GM21619 (cell line): ENCODE measurements around the gene ABCG4.
"Not testable (repeated sequence)": the region's sequence is repeated elsewhere in the genome, so short reads cannot be mapped to it uniquely, and the experiment has no call there.

Source experiments
- ATAC-seq: cut with Tn5 transposase; IDR thresholded peaks from one replicate; pipeline ENCODE4 v1.9.1; 2021; ENCODE audit not compliant: unreplicated experiment

Gene ABCG4

DNA sequence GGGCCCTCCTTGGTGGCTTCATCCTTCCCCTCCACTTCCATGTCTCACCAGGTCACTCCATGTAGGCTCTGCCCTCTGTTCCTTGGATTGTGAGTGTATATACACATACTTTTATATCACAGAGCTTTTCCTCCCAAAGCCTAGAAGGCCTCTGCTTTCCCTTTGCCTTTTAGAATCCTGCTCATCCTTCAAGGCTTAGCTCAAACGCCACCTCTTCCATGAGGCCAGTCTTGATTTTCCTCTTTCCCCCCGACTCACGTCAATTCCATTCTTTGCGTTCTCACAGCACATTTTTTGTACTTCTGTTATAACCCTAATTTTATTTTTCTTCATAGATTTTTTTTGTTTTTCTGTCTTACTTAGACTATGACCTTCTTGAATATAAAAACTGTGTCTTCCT, 3.8 kb downstream of the ABCG4 start:
- no peak for ATAC-seq

DNA sequence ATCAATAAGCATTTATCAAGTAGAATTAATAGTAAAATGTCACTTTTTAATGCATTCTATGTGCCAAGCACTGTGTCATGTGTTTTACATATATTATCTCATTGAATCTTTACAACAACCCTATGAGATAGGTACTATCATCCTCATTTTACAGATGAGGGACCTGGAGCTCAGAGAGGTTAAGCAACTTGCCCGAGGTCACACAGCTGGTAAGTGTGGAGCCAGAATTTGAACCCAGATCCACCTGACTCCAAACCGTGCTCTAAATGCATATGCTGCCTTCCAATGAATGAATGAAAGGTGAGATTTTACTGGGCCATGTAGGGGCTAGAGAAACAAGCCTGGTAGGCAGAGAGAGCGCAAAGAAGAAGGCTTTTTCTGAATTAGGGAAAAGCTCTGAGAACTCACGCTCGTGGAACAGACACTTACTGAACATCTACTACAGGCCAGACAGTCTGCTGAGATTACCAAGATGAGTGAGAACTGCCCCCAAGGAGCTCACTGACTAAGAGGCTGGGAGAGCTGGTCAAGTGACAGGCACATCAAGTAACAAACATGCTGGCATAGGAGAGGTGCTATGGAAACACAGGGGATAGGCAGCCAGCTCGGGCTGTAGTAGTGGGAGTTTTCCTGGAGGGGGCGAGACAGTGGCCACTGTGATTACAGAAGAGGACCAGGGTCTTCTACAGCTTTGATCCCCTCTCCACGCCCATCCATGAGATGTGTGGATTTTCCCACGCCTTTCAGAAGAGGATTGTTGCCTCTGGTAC, 4.4 kb downstream of the ABCG4 start:
- no peak for ATAC-seq

DNA sequence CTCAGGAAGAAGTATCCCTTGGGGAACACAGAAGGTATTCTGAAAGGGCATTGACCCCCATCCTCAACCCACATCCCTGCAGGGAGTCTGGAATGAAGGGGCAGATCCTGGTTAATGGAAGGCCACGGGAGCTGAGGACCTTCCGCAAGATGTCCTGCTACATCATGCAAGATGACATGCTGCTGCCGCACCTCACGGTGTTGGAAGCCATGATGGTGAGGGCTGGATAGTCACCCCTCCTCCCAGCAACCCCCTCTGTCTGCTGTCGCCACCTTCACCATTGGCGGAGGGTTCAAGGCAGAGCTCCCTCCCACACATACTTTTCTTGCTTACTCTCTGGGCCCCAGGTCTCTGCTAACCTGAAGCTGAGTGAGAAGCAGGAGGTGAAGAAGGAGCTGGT, 5.3 kb downstream of the ABCG4 start:
- no peak for ATAC-seq

DNA sequence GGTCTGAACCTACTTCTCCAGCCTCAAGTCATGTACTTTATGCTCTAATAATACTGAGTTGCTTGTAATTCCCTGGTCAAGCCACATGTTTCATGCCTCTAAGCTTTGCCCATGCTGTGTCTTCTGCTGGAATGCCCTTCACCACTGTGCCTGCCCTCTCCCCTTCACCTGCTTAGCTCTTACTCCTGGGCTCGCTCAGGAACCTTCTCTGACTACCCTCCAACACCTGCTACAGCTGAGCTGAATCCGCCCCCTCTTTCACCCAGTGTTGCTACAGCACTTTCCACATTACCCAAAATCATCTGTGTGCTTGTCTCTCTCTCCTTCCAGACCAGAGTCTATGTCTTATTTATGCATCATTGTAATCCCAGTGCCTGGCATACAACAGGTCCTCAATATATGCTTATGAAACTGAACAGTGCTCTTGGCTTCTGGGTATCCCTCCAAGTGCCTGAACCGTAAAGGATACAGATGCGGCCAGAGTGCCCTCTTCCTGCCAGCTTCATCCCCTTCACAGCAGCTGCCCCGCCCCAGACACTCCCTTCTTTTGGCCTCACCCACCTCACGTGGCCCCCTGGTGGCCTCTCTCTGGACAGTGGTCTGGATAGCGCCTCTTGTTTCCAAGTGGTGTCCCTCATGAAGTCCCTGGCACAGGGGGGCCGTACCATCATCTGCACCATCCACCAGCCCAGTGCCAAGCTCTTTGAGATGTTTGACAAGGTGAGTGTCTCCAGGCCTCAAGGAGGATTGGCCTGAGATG, 7.1 kb downstream of the ABCG4 start:
- no peak for ATAC-seq

DNA sequence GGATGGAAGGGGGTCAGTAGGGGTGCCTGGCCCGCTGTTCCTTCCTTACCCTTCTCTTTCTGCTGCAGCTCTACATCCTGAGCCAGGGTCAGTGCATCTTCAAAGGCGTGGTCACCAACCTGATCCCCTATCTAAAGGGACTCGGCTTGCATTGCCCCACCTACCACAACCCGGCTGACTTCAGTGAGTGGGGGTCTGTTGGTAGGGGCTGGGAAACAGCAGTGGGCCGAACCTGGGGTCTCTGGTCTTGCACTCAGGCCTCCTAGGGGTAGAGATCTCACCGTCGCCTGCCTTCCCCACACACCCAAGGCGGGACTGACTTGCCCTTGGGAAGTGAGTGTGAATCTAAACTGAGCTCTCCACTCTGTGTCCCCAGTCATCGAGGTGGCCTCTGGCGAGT, 7.6 kb downstream of the ABCG4 start:
- no peak for ATAC-seq

DNA sequence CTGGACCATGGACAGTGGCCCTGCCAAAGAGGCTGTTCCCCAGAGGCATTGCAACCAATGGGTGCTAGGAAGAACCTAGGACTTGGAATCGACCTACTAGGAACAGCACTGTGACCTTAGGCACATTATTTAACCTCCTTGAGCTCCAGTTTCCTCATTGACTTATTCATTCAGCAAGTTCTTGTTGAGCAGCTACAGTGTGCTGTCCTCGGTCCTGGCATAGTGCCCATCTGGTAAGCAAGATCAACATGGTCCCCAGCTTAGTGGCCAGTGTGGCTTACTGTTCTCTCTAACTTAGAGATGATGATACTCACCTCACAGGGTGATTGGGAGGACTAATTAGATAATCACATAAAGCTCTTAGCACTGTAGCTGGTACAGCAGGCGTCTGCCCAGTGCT, 8.2 kb downstream of the ABCG4 start:
- no peak for ATAC-seq

DNA sequence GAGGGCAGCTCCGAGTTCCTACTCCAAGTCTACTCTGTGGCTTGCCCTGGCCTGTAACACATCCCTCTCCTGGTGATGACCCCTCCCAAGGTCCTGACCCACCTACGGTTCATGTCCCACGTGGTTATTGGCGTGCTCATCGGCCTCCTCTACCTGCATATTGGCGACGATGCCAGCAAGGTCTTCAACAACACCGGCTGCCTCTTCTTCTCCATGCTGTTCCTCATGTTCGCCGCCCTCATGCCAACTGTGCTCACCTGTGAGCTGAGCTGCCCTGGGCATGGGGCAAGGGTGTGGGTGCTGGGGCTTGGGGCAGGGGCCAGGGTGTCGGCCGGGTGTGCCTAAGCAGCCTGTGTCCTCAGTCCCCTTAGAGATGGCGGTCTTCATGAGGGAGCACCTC, 9.6 kb downstream of the ABCG4 start:
- no peak for ATAC-seq

DNA sequence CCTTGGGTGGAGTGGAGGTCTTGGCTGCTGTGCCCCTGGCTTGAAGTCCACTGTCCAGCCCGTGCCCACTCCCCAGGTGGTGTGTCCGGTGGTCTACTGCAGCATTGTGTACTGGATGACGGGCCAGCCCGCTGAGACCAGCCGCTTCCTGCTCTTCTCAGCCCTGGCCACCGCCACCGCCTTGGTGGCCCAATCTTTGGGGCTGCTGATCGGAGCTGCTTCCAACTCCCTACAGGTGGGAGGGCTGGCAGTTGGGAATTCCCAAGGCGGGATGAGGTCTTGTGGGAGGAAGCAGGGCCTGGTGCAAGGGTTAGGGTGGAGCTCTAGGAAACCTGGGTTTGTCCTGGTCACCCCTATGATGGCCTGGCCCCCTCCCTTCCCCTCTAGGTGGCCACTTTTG, 11.3 kb downstream of the ABCG4 start:
- ATAC-seq = no peak

DNA sequence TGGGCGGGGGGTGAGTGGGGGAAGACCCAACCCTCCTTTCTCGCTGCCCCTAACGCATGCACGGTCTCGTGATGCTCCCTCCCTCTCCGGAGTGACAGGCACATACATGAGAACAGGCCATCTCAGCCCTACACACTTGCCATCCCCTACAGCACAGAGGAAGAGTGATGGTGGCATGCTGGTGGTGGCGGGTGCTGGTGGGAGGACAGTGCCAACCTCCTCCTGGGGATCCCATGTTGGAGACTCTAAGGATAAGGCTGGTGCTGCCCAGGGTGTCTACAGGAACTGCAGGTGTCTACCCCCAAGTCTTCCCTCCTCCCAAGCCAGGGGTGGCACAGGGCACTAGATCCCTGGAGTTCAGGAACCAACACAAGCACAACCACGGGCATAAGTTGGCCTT, 13.0 kb downstream of the ABCG4 start:
- ATAC-seq = no peak

DNA sequence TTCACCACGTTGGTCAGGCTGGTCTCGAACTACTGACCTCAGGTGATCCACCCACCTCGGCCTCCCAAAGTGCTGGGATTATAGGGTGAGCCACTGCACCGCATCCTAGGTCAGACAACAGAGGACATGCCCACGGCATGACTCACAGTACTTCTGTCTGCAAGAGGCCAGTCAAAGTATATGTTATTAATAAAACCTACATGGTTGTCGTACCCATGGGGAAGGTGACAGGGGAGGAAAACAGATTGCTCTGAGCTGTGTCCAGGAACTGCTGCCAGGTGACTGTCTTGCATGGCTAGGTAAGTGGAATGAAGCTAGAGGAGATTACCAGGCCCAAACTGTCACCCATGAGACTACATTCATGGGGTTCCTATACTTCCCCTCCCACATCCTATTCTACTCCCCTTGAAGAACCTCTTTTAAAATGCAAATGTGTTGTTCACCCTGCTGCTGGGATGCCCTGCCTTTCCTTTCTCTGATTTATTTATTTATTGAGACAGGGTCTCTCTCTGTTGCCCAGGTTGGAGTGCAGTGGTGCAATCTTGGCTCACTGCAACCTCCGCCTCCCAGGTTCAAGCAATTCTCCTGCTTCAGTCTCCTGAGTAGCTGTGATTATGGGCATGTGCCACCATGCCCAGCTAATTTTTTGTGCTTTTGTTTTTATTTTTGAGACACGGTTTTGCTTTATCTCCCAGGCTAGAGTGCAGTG, 17.7 kb downstream of the ABCG4 start:
- no peak for ATAC-seq

DNA sequence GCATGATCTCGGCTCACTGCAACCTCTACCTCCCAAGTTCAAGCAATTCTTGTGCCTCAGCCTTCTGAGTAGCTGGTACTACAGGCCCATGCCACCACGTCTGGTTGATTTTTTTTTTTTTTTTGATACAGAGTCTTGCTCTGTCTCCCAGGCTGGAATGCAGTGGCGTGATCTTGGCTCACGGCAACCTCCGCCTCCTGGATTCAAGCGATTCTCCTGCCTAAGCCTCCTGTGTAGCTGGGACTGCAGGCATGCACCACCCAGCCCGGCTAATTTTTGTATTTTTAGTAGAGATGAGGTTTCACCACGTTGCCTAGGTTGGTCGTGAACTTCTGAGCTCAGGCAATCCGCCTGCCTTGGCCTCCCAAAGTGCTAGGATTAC, 18.2 kb downstream of the ABCG4 start:
- ATAC-seq = not testable (repeated sequence)

DNA sequence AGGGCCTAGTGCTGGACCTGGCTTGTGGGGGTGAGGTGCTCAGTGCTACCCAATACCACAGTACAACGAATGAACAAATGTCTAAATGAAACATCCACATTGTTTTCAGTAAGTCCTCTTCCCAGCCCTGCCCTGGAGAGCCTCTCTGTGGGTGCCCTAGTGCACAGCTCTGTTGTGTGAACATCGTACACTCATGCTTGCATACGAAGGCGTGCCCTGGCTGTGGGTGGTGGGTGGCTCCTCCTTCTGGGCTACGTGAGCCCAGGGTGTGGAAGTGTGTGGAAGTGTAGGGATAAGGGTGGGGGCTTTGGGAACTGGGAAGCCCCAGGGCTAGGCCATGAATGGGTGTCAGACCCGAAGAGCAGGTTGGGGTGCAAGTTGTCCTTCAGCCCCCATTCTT, 19.1 kb downstream of the ABCG4 start:
- ATAC-seq = no peak

DNA sequence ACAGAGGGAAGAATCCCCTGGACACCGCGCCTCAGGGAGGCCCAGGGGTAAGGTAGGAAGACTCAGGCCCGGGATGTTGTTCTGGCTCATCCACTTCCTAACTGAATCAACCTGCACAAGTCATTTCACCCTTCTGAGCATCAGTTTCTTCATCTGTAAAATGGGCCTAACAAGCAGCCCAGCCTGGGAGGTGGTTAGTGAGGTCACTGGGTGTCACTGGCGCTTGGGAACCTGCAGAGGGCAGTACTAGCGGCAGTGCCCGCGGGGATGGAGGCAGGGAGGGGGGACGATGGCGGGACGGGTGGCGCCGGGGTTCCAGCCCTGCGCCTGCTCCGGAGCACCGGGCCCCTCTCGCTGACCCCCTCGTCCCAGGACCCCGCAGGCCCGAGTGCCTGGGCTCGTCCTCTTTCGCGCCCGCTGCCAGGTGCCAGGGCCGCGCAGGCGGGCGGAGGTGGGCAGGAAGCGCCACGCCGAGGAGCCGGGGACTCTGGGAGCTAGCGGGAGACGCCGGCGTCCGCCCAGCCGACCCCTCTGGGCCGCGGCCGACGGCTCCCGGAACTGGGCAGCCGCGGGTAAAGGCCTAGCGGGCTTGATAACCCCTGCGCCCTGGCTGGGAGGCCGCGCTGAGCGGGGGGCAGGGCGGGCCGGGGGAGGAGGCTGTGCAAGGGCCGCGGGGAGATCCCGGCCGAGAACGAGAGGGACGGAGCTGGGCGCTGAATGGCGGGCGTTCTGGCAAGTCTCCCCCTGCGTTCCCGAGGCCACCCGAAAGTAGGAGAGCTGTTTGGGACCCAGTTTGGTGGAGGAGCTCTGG, 19.8 kb downstream of the ABCG4 start, which contains the start of gene NLRX1:
NLRX1 (plus strand) TSS at position 255 of the 811 bp plus-strand sequence. CDS start 2,679 bp downstream, outside the sequence.
- peak; percentile 82 for ATAC-seq

DNA sequence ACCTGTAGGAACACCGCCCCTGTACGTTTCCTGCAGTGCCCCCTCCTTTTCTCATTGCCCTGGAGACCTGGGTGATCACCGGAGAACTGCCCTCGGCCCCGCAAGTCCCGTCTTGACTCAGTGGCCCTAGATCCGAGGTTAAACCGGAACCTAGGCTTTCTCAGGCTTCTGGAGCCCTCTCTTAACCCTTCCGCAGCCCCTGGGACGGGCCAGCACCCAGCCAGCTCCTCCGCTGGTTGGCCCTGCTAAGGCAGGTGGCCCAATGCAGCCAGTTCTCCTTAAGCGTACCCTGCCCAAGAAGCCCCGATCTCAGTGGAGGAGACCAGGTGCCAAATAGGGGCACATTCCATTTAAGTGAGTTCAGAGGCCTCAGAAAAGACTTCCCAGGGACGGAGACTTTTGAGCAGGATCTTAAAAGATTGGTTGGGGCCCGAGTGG, 20.4 kb downstream of the ABCG4 start:
- peak; percentile 26 for ATAC-seq

DNA sequence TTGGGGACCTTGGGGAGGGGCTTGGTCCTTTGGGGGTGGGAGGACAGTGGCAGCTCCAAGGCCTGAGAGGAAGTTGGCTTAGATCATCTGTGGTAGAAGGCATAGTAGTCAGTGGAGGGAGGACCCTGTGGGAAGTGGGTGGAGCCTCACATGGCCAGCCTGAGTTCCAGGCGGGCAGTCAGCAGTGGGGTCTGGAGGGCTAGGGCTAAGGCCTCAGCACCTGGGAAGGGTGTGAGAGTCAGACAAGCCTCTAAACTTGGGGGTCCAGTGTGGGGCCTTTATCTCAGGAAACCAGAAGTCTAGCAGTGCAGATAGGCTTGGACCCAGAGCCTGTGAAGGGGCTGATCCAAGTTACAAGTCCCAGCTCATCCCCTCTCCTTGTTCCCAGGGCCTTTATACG, 23.7 kb downstream of the ABCG4 start:
- no peak for ATAC-seq

DNA sequence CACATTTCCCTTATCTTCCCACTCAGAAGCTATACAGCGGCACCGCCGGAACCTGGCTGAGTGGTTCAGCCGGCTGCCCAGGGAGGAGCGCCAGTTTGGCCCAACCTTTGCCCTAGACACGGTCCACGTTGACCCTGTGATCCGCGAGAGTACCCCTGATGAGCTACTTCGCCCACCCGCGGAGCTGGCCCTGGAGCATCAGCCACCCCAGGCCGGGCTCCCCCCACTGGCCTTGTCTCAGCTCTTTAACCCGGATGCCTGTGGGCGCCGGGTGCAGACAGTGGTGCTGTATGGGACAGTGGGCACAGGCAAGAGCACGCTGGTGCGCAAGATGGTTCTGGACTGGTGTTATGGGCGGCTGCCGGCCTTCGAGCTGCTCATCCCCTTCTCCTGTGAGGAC, 24.6 kb downstream of the ABCG4 start:
- ATAC-seq = no peak

DNA sequence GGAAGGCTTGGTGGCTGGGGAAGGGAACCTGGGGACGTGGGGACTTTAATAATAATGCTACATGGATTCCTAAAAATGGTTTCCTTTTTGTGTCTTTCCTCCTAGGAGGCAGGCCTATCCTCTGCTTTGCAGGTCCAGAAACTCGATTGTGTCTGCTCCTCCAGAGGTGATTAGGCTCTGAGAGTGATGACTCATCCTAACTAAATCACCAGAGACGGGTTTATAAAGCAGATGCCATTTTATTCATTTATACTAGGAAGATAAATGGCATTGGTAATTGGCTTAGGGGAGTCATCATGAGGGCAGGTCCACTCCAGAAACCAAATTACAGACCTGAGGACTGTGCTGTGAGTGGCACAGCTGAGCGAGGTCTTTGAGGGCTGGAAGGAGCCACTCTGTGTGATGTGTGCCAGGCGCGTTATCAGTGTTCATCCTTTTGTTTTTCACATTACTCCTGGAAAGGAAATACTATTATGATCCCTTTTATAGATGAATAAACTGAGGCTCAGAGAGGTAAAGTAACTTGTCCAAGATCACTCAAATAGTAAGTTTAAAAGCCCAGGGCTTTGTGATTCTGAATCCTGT, 26.7 kb downstream of the ABCG4 start:
- no peak for ATAC-seq

DNA sequence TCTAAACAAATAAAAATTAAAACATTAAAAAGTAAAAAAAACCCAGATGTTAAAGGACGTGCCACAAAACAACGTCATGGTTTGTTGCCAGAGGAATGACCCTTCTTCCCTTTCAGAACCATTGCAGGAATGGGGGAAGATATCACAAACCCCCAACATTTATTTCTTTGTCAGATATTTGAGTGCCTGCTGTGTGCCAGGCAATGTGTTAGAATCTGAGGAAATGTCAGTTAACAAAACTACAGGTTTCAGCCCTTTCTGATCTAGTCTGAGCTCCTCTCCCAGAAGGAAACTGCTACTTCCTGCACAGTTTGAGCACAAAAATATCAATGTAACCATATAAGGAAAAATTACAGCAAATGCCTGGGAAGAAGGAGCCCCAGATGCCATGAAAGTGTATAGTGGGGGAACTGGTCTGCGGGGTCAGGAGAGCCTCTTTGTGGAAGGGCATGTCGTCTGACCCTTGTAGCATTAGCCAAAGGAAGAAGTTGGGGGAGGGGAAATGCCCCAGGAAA, 29.4 kb downstream of the ABCG4 start:
- no peak for ATAC-seq

DNA sequence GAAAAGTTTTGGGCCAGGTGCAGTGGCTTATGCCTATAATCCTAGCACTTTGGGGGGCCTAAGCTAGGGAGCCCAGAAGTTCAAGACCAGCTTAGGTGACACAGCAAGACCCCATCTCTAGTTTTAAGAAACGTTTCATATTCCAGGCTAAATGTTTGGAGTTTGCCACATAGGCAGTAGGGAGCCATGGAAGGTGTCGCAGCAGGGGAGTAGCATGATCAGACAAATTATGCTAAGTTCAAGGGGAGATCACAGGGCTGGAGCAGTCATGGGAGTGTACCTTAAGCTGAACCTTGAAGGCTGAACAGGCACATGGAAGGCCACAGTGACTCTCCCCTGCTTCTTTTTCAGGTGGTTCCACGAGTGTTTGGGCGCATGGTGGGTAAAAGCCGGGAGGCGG, 30.5 kb downstream of the ABCG4 start:
- ATAC-seq = no peak

DNA sequence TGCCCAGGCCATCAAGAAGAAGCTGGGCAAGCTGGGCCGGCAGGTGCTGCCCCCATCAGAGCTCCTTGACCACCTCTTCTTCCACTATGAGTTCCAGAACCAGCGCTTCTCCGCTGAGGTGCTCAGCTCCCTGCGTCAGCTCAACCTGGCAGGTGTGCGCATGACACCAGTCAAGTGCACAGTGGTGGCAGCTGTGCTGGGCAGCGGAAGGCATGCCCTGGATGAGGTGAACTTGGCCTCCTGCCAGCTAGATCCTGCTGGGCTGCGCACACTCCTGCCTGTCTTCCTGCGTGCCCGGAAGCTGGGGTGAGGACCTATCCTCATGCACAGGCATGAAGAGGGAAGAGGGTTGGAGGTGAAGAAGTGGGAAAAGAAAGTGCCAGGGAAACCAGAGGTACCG, 31.1 kb downstream of the ABCG4 start:
- ATAC-seq = no peak
